Prostate gland (tissue), 2 donors: ENCODE results near the gene CD164.

Experiments
- POLR2A ChIP-seq: fragments of 450-650 bp; IDR thresholded peaks from one replicate; pipeline ENCODE4 v1.6.1; 2016; ENCODE audit warnings: antibody characterized with exemption, mild to moderate bottlenecking
- POLR2AphosphoS5 ChIP-seq: sonication (generic); formaldehyde crosslinking; IDR thresholded peaks from one replicate; pipeline ENCODE4 v1.6.1; 2017; ENCODE audit warnings: antibody characterized with exemption
- TF ChIP-seq, protein P1 (sequence below), 4 experiments: fragments of 200-600 bp in 2 of 4; fragments of 450-650 bp in 2 of 4; sonication (generic) in 2 of 4; IDR thresholded peaks; 1 replicate in 3 of 4; 2 replicates in 1 of 4; pipeline ENCODE4 v1.5.1; 2016 to 2019; ENCODE audit warnings: antibody characterized with exemption in 4 of 4, mild to moderate bottlenecking in 2 of 4, moderate library complexity in 2 of 4

GRCh38 chr6:109428889-109429477, 46.7 kb upstream of the CD164 start:
- TF ChIP-seq, protein P1, sequence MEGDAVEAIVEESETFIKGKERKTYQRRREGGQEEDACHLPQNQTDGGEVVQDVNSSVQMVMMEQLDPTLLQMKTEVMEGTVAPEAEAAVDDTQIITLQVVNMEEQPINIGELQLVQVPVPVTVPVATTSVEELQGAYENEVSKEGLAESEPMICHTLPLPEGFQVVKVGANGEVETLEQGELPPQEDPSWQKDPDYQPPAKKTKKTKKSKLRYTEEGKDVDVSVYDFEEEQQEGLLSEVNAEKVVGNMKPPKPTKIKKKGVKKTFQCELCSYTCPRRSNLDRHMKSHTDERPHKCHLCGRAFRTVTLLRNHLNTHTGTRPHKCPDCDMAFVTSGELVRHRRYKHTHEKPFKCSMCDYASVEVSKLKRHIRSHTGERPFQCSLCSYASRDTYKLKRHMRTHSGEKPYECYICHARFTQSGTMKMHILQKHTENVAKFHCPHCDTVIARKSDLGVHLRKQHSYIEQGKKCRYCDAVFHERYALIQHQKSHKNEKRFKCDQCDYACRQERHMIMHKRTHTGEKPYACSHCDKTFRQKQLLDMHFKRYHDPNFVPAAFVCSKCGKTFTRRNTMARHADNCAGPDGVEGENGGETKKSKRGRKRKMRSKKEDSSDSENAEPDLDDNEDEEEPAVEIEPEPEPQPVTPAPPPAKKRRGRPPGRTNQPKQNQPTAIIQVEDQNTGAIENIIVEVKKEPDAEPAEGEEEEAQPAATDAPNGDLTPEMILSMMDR (IDR thresholded peaks at IDR 0.05), result no peak
- TF ChIP-seq POLR2A (no peak), POLR2AphosphoS5 (no peak)
